G401 (cell line): ENCODE data around the gene FIGLA. TPM values are rescaled to one million over a fixed set of nuclear protein-coding genes. Genes with fewer than 3 reads are reported as not detected.
A peak's percentile ranks its signal among the peaks of the same experiment; 100 is the strongest.
"Not testable (repeated sequence)": the region's sequence is repeated elsewhere in the genome, so short reads cannot be mapped to it uniquely, and the experiment has no call there.

Source experiments
- DNase-seq: peaks from one replicate; pipeline ENCODE4 v3.0.0-alpha.2; 2015; ENCODE audit warnings: low spot score
- in situ Hi-C: cut with HindIII; loops from 2 replicates; pipeline ENCODE4 v1.10.0; 2016; ENCODE audit warnings: low sequenced_read_pairs, mixed read lengths
- total RNA-seq: library from RNA; depleted of rRNA; stranded (reverse); fragments of >200 nt; shearing (Covaris generic); gene quantifications from 2 replicates; pipeline ENCODE4 v1.2.3, GENCODE V29; 2014

The FIGLA gene
- total RNA-seq, 1 experiment from 2014 or later, result not detected

GRCh38 chr2:70753031-70753430, 37.4 kb downstream of the FIGLA start:
- in situ Hi-C loops, result no loop called here
- DNase-seq, result peak; percentile 1

DNA sequence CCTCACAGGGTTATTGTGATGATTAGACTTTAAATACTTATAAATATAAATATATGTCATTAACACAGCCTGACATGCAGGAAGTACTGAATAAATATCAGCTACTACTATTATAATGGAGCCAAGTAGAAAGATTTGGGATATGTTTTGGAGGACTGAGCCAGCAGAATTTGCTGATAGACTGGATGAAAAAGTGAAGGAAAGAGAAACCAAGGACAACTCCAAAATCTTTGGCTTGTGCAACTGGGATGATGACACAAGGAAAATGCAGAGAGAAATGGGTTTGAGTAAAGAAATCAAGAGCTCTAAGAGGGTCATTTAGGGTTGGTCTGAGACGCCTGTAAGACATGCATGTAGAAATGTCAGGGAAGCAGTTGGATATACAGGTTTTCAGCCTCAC, 38.0 kb downstream of the FIGLA start:
- in situ Hi-C loops, result no loop called here
- DNase-seq, result no peak

- in situ Hi-C loops, result no loop called here
- DNase-seq, result peak; percentile 19
These were observed 38.6 kb downstream of the FIGLA start for GRCh38 chr2:70751881-70752280.

DNA sequence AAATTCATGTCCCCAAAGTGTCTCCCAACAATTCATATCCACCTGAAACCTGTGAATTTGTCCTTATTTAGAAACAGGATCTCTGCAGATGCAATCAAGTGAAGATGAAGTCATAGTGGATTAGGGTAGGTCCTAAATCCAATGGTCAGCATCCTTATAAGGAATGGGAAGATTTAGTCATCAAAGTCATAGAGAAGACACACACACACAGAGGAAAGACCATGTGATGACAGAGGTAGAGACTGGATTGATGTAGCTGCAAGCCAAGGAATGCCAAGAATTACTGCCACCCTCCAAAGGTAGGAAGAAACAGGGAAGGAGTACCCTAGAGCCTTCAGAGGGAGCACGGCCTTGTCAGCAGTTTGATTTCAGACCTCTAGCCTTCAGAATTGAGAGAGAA, 40.1 kb downstream of the FIGLA start:
- in situ Hi-C loops, result no loop called here
- peak; percentile 3 for DNase-seq

DNA sequence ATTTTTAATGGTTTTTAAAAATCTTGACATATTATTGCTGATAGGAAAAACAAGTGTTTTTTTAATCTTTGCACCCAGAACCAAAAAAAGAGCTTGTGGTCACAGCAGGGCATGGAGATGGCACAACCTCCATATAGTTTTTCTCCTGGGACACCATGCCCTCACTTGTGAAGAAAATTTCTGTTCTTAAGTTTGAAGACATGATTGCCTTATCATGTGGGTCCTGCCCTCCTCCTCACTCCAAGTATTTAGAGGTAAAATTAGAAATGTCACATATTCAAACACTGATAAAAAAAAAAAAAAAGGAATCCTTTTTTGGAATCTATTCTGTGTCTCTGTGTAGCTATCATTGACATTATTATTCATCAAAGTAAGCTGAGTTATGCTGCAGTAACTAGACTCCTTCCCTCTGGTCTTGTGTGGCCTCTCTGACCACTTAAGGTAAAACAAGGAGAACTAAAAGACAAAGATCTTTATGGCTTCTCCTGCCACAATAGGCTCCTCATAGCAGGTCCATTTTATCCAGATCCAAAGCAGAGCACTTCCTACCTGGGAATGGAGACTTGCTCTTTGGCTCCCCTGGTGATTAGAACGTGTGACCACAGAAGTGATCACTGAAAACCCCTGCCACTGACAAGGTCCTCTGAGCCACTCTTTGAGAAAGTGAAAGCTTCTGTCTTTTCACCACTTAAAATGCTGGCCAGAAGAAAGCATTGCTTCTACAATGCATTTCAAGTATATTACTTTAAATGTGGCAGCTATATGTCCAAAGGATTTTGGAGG, 42.2 kb downstream of the FIGLA start:
- in situ Hi-C loops, result no loop called here
- DNase-seq, result no peak

DNA sequence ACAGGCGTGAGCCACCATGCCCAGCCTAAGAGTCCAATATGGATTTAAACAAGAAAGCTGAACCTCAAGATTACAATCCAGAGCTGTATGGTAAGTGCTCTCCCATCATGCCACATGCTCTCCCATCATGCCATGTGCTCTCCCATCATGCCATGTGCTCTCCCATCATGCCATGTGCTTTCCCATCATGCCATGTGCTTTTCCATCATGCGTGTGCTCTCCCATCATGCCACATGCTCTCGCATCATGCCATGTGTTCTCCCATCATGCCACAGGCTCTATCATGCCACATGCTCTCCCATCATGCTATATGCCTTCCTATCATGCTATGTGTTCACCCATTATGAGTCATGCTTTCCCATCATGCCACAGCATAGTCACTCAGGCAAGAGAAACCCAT, 43.2 kb downstream of the FIGLA start:
- in situ Hi-C loops, result no loop called here
- DNase-seq, result no peak

- in situ Hi-C loops, result no loop called here
- DNase-seq, result no peak
These were observed 44.1 kb downstream of the FIGLA start for GRCh38 chr2:70746094-70746974.

DNA sequence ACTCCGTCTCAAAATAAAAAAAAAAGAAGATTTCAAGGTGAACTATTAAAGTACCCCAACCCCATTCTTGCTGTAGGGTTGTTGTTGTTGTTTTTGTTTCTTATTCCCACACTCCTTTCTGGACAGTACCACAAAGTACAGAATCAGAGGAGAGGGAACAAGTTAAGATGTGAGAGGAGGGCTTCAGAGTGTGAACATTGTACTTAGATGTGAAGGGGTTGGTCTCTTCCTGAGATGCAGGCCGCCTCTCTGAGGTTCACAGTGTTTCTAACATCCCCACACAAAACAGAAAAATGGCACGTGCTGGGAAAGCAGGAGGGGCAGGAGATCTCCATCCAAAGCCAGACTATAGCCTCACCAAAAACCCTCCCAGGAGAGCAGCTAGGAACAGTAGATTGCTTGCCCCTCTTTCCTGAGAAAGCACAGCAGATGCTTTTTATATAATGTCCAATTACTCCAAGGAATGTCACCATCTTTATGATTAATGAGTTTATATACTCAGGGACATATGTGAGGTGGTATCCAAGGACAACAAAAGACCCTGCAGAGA, 45.1 kb downstream of the FIGLA start:
- DNase-seq, result no peak
- in situ Hi-C loops, result no loop called here

- DNase-seq, result no peak
- in situ Hi-C loops, result no loop called here
These were observed 46.0 kb downstream of the FIGLA start for GRCh38 chr2:70744397-70744796.

GRCh38 chr2:70743677-70744076, 46.8 kb downstream of the FIGLA start:
- no peak for DNase-seq
- in situ Hi-C loops, result no loop called here

GRCh38 chr2:70743068-70743467, 47.4 kb downstream of the FIGLA start:
- in situ Hi-C loops, result no loop called here

DNA sequence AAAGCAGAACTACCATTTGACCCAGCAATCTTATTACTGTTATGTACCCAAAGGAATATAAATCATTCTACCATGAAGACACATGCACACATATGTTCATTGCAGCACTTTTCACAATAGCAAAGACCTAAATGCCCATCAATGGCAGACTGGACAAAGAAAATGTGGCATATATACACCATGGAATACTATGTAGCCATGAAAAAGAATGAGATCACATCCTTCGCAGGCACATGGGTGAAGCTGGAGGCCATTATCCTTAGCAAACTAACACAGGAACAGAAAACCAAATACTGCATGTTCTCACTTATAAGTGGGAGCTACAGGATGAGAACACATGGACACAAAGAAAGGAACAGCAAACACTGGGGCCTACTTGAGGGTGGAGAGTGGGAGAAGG, 51.0 kb downstream of the FIGLA start:
- in situ Hi-C loops, DNase-seq: not testable (repeated sequence)

More at GRCh38 chr2:70743068-70743467, 47.4 kb downstream of the FIGLA start:
- no peak for DNase-seq

DNA sequence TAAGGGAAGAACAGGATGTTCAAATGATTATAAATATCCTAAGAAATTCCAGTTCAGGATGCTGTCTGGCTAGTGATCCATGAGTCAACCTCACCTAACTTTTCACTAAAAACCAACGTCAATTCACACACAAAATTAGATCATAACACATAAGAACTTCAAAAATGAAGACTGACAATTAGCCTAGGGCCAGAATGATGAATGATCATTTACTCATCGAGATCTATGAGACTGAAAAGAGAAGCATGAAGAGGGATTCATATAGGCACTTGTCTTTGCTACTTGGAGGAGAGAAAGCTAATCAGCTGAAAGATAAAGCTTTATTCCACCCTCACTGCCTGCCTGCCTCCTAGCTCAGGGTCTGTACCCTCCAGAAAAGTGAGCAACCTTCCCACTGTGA, 52.3 kb downstream of the FIGLA start:
- DNase-seq, result no peak
- in situ Hi-C loops, result no loop called here

DNA sequence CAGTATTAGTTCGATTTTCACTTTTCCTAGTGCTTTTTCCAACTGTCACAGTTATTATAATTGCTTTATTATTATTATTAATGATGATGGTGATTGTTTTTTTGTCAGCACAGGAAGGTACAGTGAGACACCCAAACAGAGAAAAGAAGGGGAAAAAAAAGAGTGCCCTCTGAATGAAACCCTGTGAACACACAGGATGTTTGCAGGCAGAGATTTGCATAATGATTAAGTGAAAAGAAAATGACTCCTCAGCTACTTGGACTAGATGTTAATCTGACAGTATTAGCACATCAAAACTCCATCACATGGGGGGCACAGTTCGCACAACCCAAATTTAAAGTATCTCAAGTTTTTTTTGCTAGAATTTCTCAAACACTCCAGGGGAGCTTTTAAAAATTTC, 55.4 kb downstream of the FIGLA start:
- in situ Hi-C loops, result no loop called here
- no peak for DNase-seq

DNA sequence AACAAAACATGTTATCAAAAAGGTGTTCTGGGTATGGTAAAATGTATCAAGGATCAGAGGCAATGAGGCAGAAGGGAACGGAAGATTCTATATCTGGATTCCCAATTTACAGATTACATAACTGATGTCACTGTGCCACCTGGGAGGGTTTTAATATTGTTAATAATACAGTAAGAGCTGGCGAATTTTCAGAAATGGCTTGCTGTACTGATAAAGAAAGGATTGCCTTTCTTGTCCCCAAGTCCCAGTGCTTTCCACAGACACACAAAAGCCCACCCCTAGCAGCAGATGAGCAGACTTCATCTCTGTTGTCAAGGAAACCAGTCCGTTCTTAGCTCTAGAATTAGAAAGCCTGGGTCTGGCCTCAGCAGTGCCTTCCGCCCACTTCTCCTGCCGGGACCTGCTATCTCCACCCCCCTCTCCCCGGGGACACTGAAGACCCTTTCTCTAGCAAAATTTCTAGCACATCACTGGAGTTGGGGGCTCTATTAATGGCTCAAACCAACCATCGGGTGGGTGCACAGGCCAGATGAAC, 56.7 kb downstream of the FIGLA start:
- peak; percentile 79 for DNase-seq
- in situ Hi-C loops, result no loop called here

GRCh38 chr2:70732766-70733645, 57.4 kb downstream of the FIGLA start:
- in situ Hi-C loops, result no loop called here
- DNase-seq, result no peak

GRCh38 chr2:70730730-70731129, 59.7 kb downstream of the FIGLA start:
- in situ Hi-C loops, result no loop called here

DNA sequence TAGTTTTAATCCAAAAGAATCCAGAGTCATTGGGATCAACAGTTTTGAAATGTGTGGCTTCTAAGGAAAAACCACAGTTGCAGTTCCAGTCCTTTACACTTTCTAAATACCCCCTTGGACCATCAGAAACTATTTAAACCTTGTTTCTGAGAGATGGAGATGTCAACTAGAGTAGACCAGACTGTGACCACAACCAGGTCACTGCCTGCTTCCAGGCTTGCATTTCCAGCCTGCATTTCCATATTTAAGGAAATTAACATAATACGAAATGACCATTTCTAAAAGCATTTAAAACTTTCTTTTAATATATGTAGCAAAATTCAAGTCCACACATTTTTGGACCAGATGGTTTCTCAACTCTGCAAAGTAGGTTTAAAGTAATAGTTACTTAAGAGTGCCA, 60.8 kb downstream of the FIGLA start:
- no peak for DNase-seq

More at GRCh38 chr2:70730730-70731129, 59.7 kb downstream of the FIGLA start:
- DNase-seq, result no peak

DNA sequence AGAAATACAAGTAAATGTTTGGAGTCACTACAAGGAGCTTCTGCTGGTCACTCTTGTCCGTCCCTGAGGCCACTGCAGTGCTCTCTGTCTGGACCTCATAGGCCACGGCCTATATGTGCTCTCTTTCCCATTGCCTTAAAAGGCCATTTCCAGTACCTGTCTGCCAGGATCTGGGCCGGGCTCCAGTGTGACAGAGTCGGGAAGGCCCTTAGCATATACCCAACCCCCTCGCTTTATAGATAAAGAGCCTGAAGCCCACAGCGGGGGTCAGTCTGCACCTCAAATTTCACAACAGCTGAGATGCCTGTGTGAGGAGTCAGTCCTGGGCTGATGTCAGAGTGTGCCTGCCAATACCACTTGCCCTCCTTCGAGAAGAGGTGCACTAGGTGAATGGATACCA, 62.3 kb downstream of the FIGLA start:
- no peak for DNase-seq
- in situ Hi-C loops, result no loop called here

More for the DNA sequence above, 60.8 kb downstream of the FIGLA start:
- in situ Hi-C loops, result no loop called here
